DMS 273 treated with DMSO at 0.1 percent for 48 hours (cell line): ENCODE data around the gene KCNJ3.
"Not testable (repeated sequence)": the region's sequence is repeated elsewhere in the genome, so short reads cannot be mapped to it uniquely, and the experiment has no call there.

ENCODE experiments used
- DNase-seq: peaks from one replicate; lab custom pipeline; 2025; lab: John Stamatoyannopoulos, UW

KCNJ3 gene

DNA sequence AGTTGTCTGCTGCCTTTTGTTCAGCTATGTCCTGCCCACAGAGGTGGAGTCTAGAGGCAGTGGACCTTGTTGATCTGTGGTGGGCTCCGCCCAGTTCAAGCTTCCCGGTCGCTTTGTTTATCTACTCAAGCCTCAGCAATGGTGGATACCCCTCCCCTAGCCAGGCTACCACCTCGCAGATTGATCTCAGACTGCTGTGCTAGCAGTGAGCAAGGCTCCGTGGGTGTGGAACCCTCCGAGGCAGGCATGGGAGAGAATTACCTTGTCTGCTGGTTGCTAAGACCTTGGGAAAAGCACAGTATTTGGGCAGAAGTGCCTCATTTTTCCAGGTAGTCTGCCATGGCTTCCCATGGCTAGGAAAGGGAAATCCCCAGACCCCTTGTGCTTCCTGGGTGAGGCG is 146.0 kb downstream of the KCNJ3 start:
- DNase-seq = no peak

DNA sequence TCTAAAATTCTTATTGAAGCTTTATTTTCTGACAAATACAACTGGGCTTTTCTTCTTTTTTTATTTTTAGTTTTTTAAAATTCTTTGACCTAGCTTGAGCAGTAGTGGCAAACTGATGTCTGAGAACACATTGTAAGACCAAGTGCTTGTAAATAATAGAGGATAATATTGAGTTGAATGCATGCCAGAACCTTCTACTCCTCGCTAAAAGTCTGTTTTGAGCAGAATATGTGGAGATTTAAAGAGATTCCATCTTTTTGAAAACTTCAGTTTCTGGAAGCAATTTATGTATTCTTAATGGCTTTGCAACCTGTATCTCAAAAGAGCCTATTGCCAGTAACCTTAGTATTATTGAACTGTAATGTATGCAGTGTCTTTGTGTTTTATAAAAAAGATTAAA is 148.3 kb downstream of the KCNJ3 start:
- DNase-seq = no peak

DNA sequence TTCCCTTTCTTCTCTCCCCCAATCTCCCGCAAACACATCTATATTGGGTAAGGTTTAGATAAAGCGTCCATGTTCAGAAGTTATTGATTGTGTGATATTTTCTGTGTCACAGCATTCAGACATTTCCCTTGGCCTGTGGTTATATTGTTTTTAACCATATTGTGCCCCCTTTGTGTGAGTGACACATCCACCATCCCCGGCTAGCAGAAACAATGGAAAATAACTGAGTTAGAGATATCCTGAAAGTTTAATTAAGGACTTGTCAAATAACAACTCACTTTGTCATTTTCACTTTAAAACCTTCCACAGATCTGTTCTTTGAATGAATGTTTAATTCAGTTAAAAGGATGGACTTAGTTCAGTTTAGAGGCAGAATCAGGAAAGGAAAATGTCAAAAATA is 151.0 kb downstream of the KCNJ3 start:
- no peak for DNase-seq

DNA sequence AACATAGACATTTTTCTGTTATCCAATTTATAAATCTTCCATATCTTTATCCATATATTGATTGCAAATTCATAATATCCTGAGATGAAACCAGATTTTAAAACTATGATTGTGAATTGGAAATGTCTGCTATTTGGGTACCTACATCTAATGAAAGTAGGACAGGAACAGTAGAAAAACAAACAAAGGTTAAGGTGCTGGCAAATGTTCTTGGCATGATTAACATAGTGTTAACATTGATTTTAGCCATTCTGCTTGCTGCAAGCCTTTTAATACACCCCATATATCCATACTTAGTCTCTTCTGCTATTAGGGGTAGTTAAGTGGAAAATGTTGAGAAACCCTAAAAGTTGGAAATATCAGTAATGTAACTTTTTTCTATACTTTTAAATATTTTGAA is 152.0 kb downstream of the KCNJ3 start:
- DNase-seq = no peak

DNA sequence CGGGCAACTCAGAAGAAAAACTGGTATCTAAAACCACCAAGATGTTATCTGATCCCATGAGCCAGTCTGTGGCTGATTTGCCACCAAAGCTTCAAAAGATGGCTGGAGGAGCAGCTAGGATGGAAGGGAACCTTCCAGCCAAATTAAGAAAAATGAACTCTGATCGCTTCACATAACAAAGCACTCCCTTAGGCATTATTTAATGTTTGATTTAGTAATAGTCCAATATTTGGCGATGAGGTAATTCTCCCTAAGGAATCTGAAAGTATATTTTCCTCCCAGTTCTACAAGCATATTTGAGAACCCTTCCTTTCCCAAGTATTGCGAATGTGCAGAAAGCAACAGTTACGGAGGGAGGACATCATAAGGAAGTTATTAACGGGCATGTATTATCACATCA is 156.6 kb downstream of the KCNJ3 start:
- no peak for DNase-seq

DNA sequence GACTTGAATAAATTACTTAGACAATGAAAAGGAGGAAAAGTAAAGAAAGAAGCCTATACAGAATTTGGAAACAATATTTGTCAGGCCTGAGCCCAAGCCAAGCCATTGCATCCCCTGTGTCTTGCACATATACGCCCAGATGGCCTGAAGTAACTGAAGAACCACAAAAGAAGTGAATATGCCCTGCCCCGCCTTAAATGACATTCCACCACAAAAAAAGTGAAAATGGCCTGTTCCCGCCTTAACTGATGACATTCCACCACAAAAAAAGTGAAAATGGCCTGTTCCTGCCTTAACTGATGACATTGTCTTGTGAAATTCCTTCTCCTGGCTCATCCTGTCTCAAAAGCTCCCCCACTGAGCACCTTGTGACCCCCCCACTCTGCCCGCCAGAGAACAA is 168.7 kb downstream of the KCNJ3 start:
- not testable (repeated sequence) for DNase-seq

DNA sequence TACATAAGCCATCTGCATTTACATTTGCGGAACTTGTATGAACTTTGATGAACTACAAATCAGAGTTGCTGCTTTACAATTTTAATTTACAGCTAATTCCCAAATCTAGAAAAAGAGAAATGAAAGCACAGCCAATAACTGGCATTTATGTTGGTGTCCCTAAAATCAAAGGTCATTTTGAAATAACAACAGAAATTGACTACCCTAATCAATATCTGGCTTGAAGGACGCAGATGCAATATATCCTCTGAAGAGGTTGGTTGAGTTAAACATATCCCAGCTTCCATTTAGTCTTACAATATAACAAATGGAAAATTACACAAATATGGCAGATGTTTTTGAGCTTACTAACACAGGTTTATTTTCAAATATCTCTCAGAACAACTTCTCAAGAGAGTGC is 177.5 kb downstream of the KCNJ3 start:
- DNase-seq = no peak

DNA sequence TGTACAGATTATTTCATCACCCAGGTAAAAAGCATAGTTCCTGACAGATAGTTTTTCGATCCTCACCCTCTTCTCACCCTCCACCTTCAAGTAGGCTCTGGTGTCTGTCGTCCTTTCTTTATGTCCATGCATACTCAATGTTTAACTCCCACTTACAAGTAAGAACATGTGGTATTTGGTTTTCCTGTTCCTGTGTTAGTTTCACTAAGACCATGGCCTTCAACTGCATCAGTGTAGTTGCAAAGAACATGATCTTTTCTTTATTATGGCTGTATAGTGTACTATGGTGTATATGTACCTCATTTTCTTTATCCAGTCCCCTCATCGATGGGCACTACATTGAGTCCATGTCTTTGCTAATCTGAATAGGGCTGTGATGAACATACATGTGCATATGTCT is 184.2 kb downstream of the KCNJ3 start:
- DNase-seq = no peak

DNA sequence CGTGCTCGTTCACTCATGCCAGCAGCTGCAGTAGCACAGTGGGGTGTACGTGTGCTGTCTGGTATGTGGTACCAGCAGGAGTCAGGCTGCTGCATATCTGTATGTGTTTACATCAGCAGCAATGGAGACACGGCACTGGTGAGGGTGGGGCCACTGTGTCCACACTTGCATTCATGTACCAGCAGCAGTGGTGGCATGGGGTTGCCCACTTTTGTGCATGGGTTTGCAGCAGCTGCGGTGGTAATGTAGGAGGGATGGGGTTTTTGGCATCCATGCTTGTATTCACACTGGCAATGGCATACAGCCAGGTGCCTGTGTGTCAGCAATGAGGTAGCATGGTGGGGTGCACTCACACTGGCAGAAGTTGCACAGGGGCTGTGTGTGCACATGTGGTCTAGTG is 187.8 kb downstream of the KCNJ3 start:
- no peak for DNase-seq

DNA sequence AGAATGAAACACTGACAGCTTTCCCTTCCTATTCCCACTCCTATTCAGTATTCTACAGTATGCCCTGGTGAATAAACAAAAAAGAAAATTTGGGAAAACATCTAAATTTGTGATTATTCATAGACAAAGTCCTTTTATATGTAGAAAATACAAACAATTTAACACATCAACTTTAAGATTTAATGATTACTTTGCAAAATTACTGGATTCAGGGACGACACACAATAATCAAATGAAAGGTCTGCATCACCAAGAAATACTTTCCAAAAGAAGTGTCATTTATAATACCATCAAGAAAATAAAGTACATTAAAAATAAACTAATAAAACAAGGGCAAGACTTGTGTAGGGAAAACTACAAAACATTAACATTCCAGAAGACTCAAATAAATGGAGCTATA is 199.8 kb downstream of the KCNJ3 start:
- DNase-seq = no peak

DNA sequence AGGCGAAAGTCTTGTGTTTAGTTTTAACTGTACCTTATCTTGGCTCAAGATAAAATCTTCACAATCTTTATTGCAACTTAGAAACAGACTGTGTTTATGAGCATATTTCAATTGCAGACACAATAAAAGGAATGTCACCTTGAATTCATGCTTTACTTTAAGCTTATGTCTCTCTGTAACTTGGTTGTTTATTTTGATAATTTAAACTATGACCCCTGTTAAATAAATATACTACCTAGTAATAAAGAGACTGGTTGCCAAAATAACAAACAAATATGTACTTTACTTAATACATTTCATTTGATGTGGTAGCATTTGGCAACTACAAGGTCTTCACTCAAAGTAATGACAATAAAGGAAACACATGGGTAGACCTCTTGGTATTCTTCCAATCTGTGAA is 202.6 kb downstream of the KCNJ3 start:
- DNase-seq = no peak
